Panc1 (cell line): ENCODE data around the gene SELENOS. TPM values are rescaled to one million over a fixed set of nuclear protein-coding genes. Genes with fewer than 3 reads are reported as not detected.

ENCODE experiments used
- ATAC-seq: fragments of 200-7000 bp; cut with Tn5 transposase; 2 replicates; pipeline ENCODE4 v1.9.1; 2020; ENCODE audit warnings: mild to moderate bottlenecking, moderate library complexity
- BruUV-seq: library from RNA; stranded (reverse); fragments of 400-500 nt; replicated peaks from 2 replicates; lab custom pipeline; 2021; lab: Mats Ljungman, UMichigan
- CTCF ChIA-PET: fragments of 300-600 bp; sonication (Branson Sonifier 250); formaldehyde crosslinking; loops from one replicate; lab custom pipeline; 2022; ENCODE audit warnings: antibody characterized with exemption; lab: Charles Lee
- POLR2A ChIA-PET: fragments of 300-600 bp; sonication (Branson Sonifier 250); formaldehyde crosslinking; loops from one replicate; lab custom pipeline; 2022; ENCODE audit warnings: antibody characterized with exemption; lab: Charles Lee
- DNase-seq: peaks from one replicate; pipeline ENCODE4 v3.0.0-alpha.2; 2010; ENCODE audit warnings: low read depth, low spot score
- H3K27ac ChIP-seq: 2 replicates; pipeline ENCODE4 v1.5.1; 2011; ENCODE audit warnings: mild to moderate bottlenecking, low read length, inconsistent platforms
- H3K27me3 ChIP-seq: fragments of 200-500 bp; sonication (Bioruptor generic); 2 replicates; pipeline ENCODE4 v1.6.0; 2014; ENCODE audit warnings: low read length, inconsistent platforms; ENCODE audit not compliant: control insufficient read depth, insufficient read depth
- H3K36me3 ChIP-seq: fragments of 200-500 bp; sonication (Bioruptor generic); 2 replicates; pipeline ENCODE4 v1.5.1; 2014; ENCODE audit warnings: inconsistent platforms, mild to moderate bottlenecking, low read length, moderate library complexity; ENCODE audit not compliant: control insufficient read depth, insufficient read depth
- H3K4me1 ChIP-seq: 2 replicates; pipeline ENCODE4 v1.5.1; 2011; ENCODE audit warnings: inconsistent platforms, mild to moderate bottlenecking, low read length, moderate library complexity; ENCODE audit not compliant: control insufficient read depth, insufficient read depth
- H3K4me3 ChIP-seq, 2 experiments: 2 replicates each; pipeline ENCODE4 v1.5.1; 2011 to 2012; ENCODE audit warnings: low read depth in 2 of 2, low read length in 2 of 2, mild to moderate bottlenecking in 2 of 2, inconsistent platforms in 1 of 2, moderate library complexity in 1 of 2
- H3K9me3 ChIP-seq: fragments of 200-500 bp; sonication (Bioruptor generic); 2 replicates; pipeline ENCODE4 v1.5.1; 2014; ENCODE audit warnings: low read depth, mild to moderate bottlenecking, inconsistent platforms, low read length, moderate library complexity; ENCODE audit not compliant: control insufficient read depth, insufficient read depth
- CTCF ChIP-seq: fragments of 450-650 bp; IDR thresholded peaks from 2 replicates; pipeline ENCODE4 v1.5.1; 2017; ENCODE audit warnings: mild to moderate bottlenecking
- POLR2AphosphoS5 ChIP-seq: IDR thresholded peaks from 2 replicates; pipeline ENCODE4 v1.6.1; 2012; ENCODE audit warnings: mild to moderate bottlenecking, low read depth, low read length, moderate library complexity
- REST ChIP-seq, 2 experiments: IDR thresholded peaks; 2 replicates each; pipeline ENCODE4 v1.6.1; 2011 to 2012; ENCODE audit warnings: low read depth in 2 of 2, control low read depth in 1 of 2, low read length in 1 of 2, mild to moderate bottlenecking in 1 of 2, moderate library complexity in 1 of 2; ENCODE audit not compliant: insufficient read depth in 1 of 2
- SIN3A ChIP-seq: IDR thresholded peaks from 2 replicates; pipeline ENCODE4 v1.6.1; 2012; ENCODE audit warnings: low read depth, mild to moderate bottlenecking, low read length, moderate library complexity, borderline replicate concordance; ENCODE audit not compliant: insufficient read depth
- TCF7L2 ChIP-seq: IDR thresholded peaks from 2 replicates; pipeline ENCODE4 v1.6.1; 2011; ENCODE audit warnings: mild to moderate bottlenecking, low read depth, low read length, inconsistent platforms
- in situ Hi-C: cut with HindIII; loops from 2 replicates; pipeline ENCODE4 v1.10.0; 2016; ENCODE audit warnings: low sequenced_read_pairs, low pct_unique_long_range_greater_than_20kb
- intact Hi-C: fragments of 100-400 bp; cut with micrococcal nuclease; formaldehyde crosslinking; loops from one replicate; pipeline ENCODE4 v1.10.0; 2022; ENCODE audit not compliant: unreplicated experiment
- total RNA-seq: library from RNA; stranded (reverse); gene quantifications from one replicate; pipeline ENCODE4 v1.2.1, GENCODE V29; 2021; ENCODE audit not compliant: unreplicated experiment

Gene SELENOS
- total RNA-seq, 1 experiment from 2014 or later: 74.9 TPM

GRCh38 chr15:101310161-101310480, 32.8 kb upstream of the SELENOS start:
- TF ChIP-seq REST (IDR thresholded peaks at IDR 0.05; ENCODE audit: insufficient read depth in 1 of 2, low read depth in 2 of 2, low read length in 1 of 2): no peak
- no peak for TF ChIP-seq TCF7L2
- TF ChIP-seq CTCF: no peak
- TF ChIP-seq POLR2AphosphoS5: no peak
- no peak for TF ChIP-seq SIN3A
- ChIA-PET CTCF (no interaction called here), POLR2A (no interaction called here)
- DNase-seq (no peak), ATAC-seq (no peak)
- Histone ChIP-seq H3K27ac (no peak overlapping the region), H3K27me3 (no peaks in the 10 kb centered on the region), H3K4me3 (no peak overlapping the region), H3K4me1 (no peaks in the 10 kb centered on the region), H3K36me3 (no peaks in the 10 kb centered on the region), H3K9me3 (no peaks in the 10 kb centered on the region)
- in situ Hi-C loops: no loop called here
- intact Hi-C loops: no loop called here
- BruUV-seq: no TSS peak

GRCh38 chr15:101309436-101310160, 32.3 kb upstream of the SELENOS start:
- no peaks in the 10 kb centered on the region for H3K27me3 ChIP-seq
- intact Hi-C loops: no loop called here
- ATAC-seq (no peak), DNase-seq (no peak)
- no peaks in the 10 kb centered on the region for H3K36me3 ChIP-seq
- H3K4me1 ChIP-seq: no peaks in the 10 kb centered on the region
- no TSS peak for BruUV-seq
- CTCF ChIA-PET: no interaction called here
- H3K27ac ChIP-seq: no peak overlapping the region
- in situ Hi-C loops: no loop called here
- H3K9me3 ChIP-seq: no peaks in the 10 kb centered on the region
- POLR2A ChIA-PET: no interaction called here
- TF ChIP-seq CTCF (no peak), TCF7L2 (no peak), POLR2AphosphoS5 (no peak), SIN3A (no peak), REST (IDR thresholded peaks at IDR 0.05; ENCODE audit: insufficient read depth in 1 of 2, low read depth in 2 of 2, low read length in 1 of 2) (no peak)
- no peak overlapping the region for H3K4me3 ChIP-seq
